ENCODE results near the gene FCN1.

FCN1 gene

GRCh38 chr9:134908524-134909309 is 9.0 kb downstream of the FCN1 start:
- Histone ChIP-seq H3K4me3 (ENCODE audit: low read depth, low read length) (no peak overlapping the region), H3K36me3 (no peaks in the 10 kb centered on the region), H3K9me3 (ENCODE audit: severe bottlenecking) (no peaks in the 10 kb centered on the region), H3K27me3 (ENCODE audit: insufficient read depth, low read depth, severe bottlenecking) (no peaks in the 10 kb centered on the region), H3K27ac (no peak overlapping the region)
- DNase-seq, result no peak
- TF ChIP-seq CTCF (IDR thresholded peaks at IDR 0.05; ENCODE audit: low read depth, low read length), result no peak

DNA sequence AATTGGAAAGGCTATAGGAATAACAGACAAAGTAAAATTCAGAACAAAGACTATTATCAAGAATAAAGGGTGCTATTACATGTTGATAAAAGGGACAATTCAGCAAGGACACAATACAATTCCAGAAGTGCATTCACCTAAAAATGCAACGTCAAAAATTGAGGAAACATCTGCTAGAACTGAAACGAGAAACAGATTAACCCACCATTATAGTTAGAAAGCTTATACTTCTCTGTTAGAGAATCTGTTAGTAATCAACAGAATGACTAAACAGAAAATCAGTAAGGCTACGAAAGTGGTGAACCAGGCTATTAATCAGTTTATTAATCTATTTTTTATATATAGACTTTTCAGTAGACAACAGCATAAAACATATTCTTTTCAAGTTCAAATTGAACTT is 14.8 kb downstream of the FCN1 start:
- DNase-seq, result no peak
- H3K27me3 ChIP-seq (ENCODE audit: insufficient read depth, low read depth, severe bottlenecking), result no peaks in the 10 kb centered on the region
- peaks cover 8% of the 10 kb centered on the region for H3K9me3 ChIP-seq (ENCODE audit: severe bottlenecking)
- H3K4me3 ChIP-seq (ENCODE audit: low read depth, low read length), result no peak overlapping the region
- no peak for TF ChIP-seq CTCF (IDR thresholded peaks at IDR 0.05; ENCODE audit: low read depth, low read length)
- H3K27ac ChIP-seq, result no peak overlapping the region
- H3K36me3 ChIP-seq, result no peaks in the 10 kb centered on the region

- Histone ChIP-seq H3K27ac (no peak overlapping the region), H3K4me3 (ENCODE audit: low read depth, low read length) (no peak overlapping the region), H3K9me3 (ENCODE audit: severe bottlenecking) (peaks cover 9% of the 10 kb centered on the region), H3K27me3 (ENCODE audit: insufficient read depth, low read depth, severe bottlenecking) (no peaks in the 10 kb centered on the region), H3K36me3 (no peaks in the 10 kb centered on the region)
- TF ChIP-seq CTCF (IDR thresholded peaks at IDR 0.05; ENCODE audit: low read depth, low read length), result peak; percentile 32; the same call in 1 of the 2 replicates
- DNase-seq, result no peak
These were observed 17.9 kb downstream of the FCN1 start for GRCh38 chr9:134899818-134900217.

GRCh38 chr9:134899168-134899567 is 18.5 kb downstream of the FCN1 start:
- peaks cover 15% of the 10 kb centered on the region for H3K9me3 ChIP-seq (ENCODE audit: severe bottlenecking)
- no peaks in the 10 kb centered on the region for H3K27me3 ChIP-seq (ENCODE audit: insufficient read depth, low read depth, severe bottlenecking)
- no peak overlapping the region for H3K27ac ChIP-seq
- TF ChIP-seq CTCF (IDR thresholded peaks at IDR 0.05; ENCODE audit: low read depth, low read length), result no peak
- H3K4me3 ChIP-seq (ENCODE audit: low read depth, low read length), result no peak overlapping the region
- DNase-seq, result no peak
- no peaks in the 10 kb centered on the region for H3K36me3 ChIP-seq

GRCh38 chr9:134898319-134898718 is 19.4 kb downstream of the FCN1 start:
- no peak for TF ChIP-seq CTCF (IDR thresholded peaks at IDR 0.05; ENCODE audit: low read depth, low read length)
- Histone ChIP-seq H3K4me3 (ENCODE audit: low read depth, low read length) (no peak overlapping the region), H3K27ac (no peak overlapping the region), H3K36me3 (no peaks in the 10 kb centered on the region), H3K9me3 (ENCODE audit: severe bottlenecking) (peaks cover 15% of the 10 kb centered on the region), H3K27me3 (ENCODE audit: insufficient read depth, low read depth, severe bottlenecking) (no peaks in the 10 kb centered on the region)
- no peak for DNase-seq

Data from WERI-Rb-1 (cell line).